ENCODE results near the gene CLCN5. TPM values are rescaled to one million over a fixed set of nuclear protein-coding genes. Genes with fewer than 3 reads are reported as not detected.

Gene CLCN5
- total and polyA plus RNA-seq, 11 donors = 0.65 to 6.0 (median 2.5) TPM

- no peak overlapping the region for H3K27ac ChIP-seq
- intact Hi-C loops (cut with DNase I) = loop anchor here in 6 of 10 donors (5.0 to 10.0 kb wide), 4 partner anchors 99 to 479 kb away; partner anchors contain the start of genes AKAP4 (in 3 of the 6) and CCNB3 (in 3 of the 6)
- DNase-seq (no peak), ATAC-seq (no peak)
- H3K36me3 ChIP-seq = no peaks in the 10 kb centered on the region
- no peaks in the 10 kb centered on the region for H3K4me1 ChIP-seq
- H3K27me3 ChIP-seq = peaks cover 0 to 9% (median 0%) of the 10 kb centered on the region in 9 donors
- no peak for TF ChIP-seq CTCF (IDR thresholded peaks at IDR 0.05)
- H3K4me3 ChIP-seq = no peak overlapping the region
- WGBS, 4 donors = 40 to 95% (median 72%) methylated on average over 1 of the region's 1 CpG
- no peaks in the 10 kb centered on the region for H3K9me3 ChIP-seq
These were observed 180.8 kb downstream of the CLCN5 start for GRCh38 chrX:50103176-50103575.

DNA sequence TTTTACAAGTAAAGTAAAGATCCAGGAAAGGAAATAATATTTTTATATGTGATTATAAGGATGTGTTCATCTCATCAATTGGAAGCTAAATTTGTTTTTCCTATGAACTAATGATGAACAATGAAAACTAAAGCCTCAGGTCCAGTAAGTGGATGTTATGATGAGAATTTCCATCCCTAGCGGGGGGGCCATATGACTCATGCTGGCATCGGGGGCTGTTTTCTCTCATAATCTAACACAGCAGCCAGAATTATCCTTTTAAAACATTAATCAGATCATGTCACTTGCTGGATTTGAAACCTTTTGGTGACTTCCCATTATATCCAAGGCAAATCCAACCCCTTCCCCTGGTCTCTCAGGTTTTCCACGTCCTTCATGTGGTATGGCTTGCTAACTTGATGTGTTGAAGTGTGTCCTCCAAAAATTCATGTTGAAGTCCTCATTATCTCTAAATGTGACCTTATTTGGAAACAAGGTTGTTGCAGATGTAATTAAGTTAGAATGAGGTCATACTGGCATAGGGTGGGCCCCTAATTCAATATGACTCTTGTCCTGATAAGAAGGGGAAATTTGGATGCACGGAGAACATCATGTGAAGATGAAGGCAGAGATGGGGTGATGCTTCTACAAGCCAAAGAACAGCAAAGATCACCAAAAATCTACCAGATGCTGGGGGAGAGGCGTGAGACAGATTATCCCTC, 181.6 kb downstream of the CLCN5 start:
- Histone ChIP-seq H3K27me3 (peaks cover 0 to 11% (median 0%) of the 10 kb centered on the region in 9 donors), H3K4me1 (no peaks in the 10 kb centered on the region), H3K9me3 (no peaks in the 10 kb centered on the region), H3K27ac (no peak overlapping the region), H3K36me3 (no peaks in the 10 kb centered on the region), H3K4me3 (no peak overlapping the region)
- intact Hi-C loops (cut with DNase I) = loop anchor here in 6 of 10 donors (5.0 to 10.0 kb wide), 4 partner anchors 98 to 478 kb away; partner anchors contain the start of genes AKAP4 (in 3 of the 6) and CCNB3 (in 3 of the 6)
- no peak for TF ChIP-seq POLR2A (IDR thresholded peaks at IDR 0.05)
- TF ChIP-seq CTCF (IDR thresholded peaks at IDR 0.05) = no peak
- no peak for DNase-seq
- WGBS, 4 donors = 52 to 76% (median 65%) methylated on average over 5 of the region's 5 CpGs
- ATAC-seq = no peak

DNA sequence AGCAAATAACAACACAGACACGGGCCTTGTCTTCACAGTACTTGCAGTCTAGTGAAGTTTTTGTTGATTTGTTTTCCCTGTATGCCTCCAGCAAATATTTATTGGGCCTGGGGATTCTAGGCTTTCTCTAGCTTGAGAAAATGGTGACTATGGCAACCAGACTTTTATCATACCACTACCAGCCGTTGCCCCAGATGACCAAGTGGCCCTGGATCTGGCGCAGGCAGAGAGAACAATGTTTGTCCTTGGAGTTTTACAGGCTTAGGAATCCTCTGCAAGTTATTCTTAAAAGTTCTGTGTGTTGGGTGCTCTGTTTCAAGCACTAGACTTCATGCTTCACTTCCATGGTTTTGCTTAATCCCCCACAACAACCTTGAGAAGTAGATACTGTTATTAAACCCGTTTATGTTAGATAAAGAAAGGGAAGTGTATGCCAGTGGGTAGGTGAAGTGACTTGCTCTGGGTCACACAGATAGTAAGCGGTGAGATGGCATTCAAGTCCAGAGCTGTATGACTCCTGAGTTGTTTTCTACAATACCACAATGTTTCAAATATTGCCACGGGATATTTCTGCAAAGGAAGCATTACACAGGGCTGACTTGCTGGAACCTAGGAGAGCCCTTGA, 183.8 kb downstream of the CLCN5 start:
- no peak for DNase-seq
- Histone ChIP-seq H3K36me3 (no peaks in the 10 kb centered on the region), H3K27ac (no peak overlapping the region), H3K27me3 (peaks cover 0 to 8% (median 0%) of the 10 kb centered on the region in 9 donors), H3K4me3 (no peak overlapping the region), H3K4me1 (no peaks in the 10 kb centered on the region), H3K9me3 (no peaks in the 10 kb centered on the region)
- WGBS, 4 donors = 60 to 88% (median 79%) methylated on average over 6 of the region's 6 CpGs
- TF ChIP-seq POLR2A (IDR thresholded peaks at IDR 0.05) = no peak
- no peak for TF ChIP-seq CTCF (IDR thresholded peaks at IDR 0.05)
- ATAC-seq = no peak
- intact Hi-C loops (cut with DNase I) = loop anchor here in 2 of 10 donors (10.0 kb wide), 1 partner anchor 469 kb away; no protein-coding TSS in a partner anchor

DNA sequence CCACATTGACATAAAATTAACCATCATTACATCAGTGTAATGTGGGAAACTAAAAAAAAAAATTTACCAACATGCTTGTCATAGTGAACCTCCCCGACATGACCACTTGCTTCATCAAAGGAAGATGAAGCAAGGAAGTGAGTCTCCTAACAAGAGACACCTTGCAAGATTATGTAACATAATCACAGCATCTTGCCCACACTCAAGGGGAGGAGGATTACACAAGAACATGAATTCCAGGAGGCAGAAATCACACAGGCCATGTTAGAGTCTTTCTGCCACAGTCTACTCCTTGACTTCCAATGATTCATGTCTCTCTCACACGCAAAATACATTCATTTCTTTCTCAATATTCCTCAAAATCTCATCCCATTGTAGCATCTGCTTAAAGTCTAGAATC, 185.1 kb downstream of the CLCN5 start:
- H3K36me3 ChIP-seq = no peaks in the 10 kb centered on the region
- DNase-seq = no peak
- H3K27ac ChIP-seq = no peak overlapping the region
- peaks cover 0 to 8% (median 0%) of the 10 kb centered on the region in 9 donors for H3K27me3 ChIP-seq
- intact Hi-C loops (cut with DNase I) = loop anchor here in 2 of 10 donors (10.0 kb wide), 1 partner anchor 467 kb away; no protein-coding TSS in a partner anchor
- no peak overlapping the region for H3K4me3 ChIP-seq
- ATAC-seq = no peak
- no peaks in the 10 kb centered on the region for H3K9me3 ChIP-seq
- no peak for TF ChIP-seq CTCF (IDR thresholded peaks at IDR 0.05)
- TF ChIP-seq POLR2A (IDR thresholded peaks at IDR 0.05) = no peak
- no peaks in the 10 kb centered on the region for H3K4me1 ChIP-seq
- WGBS, 4 donors = 61 to 91% (median 77%) methylated on average over 2 of the region's 2 CpGs

Measured in heart left ventricle (tissue), 16 donors.